SKM-1 (cell line): ENCODE results near the gene TRMT10B.
A peak's percentile ranks its signal among the peaks of the same experiment; 100 is the strongest.
"Not testable (repeated sequence)": the region's sequence is repeated elsewhere in the genome, so short reads cannot be mapped to it uniquely, and the experiment has no call there.

Experiments used
- DNase-seq: peaks from one replicate; lab custom pipeline; 2025; ENCODE audit not compliant: unreplicated experiment; lab: John Stamatoyannopoulos, UW

Gene TRMT10B

GRCh38 chr9:37798677-37799076, 45.1 kb downstream of the TRMT10B start:
- no peak for DNase-seq

- peak; percentile 53 for DNase-seq
Observed at GRCh38 chr9:37800631-37801286, 47.2 kb downstream of the TRMT10B start, which contains the start of gene DCAF10. TSS of gene DCAF10 (plus strand) at chr9:37800797. CDS start at chr9:37800867, 70 bp downstream.

- no peak for DNase-seq
Observed at GRCh38 chr9:37801287-37801850, 47.8 kb downstream of the TRMT10B start.

GRCh38 chr9:37801959-37802711, 48.5 kb downstream of the TRMT10B start:
- no peak for DNase-seq

DNA sequence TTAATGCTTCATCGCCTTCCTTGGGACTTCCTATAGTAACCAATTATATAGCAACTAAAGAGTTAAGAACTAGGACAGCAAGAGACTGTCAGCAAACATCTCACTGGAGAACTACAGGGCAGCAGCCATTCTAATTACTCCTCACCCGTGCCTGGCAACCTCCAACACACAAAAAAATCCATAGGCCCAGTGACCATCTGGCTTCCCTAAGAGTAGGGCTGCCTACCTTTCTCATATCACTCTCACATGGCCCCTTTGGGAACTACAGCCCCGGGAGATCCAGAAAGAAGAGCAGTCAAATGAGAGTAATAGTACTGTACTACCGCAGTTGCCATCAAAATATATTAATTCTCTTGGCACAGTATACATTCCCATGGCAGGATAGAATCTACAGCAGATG, 52.7 kb downstream of the TRMT10B start:
- no peak for DNase-seq

DNA sequence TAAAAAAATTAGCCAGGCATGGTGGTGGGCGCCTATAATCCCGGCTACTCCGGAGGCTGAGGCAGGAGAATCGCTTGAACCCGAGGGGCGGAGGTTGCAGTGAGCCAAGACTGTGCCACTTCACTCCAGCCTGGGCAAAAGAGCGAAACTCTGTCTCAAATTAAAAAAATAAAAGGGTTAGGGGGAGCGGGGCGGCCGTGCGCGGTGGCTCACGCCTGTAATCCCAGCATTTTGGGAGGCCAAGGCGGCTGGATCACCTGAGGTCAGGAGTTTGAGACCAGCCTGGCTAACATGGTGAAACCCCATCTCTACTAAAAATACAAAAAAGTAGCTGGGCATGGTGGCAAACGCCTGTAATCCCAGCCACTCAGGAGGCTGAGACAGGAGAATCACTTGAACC, 56.1 kb downstream of the TRMT10B start:
- not testable (repeated sequence) for DNase-seq

- no peak for DNase-seq
Observed at GRCh38 chr9:37811906-37812476, 58.4 kb downstream of the TRMT10B start.

DNA sequence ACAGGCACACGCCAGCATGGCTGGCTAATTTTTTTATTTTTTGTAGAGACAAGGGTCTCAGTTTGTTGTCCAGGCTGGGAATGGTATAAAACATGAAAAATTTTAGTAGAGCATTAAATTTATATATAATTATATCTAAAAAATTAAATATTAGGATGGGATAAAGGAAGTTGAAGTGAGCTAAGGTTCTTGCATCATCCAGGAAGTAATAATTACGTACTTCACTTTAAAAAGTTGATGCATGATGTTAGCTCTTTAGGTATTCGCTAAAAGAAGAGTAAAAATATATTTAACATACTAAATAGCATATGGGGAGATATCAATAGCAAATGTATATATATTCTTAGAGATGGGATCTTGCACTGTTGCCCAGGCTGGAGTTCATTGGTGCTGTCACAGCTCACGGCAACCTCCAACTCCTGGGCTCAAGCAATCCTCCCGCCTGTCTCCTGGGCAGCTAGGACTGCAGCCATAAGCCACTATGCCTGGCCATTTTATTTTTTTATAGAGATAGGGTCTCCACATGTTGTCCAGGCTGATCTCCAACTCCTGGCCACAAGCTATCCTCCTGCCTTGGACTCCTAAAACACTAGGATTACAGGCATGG, 59.3 kb downstream of the TRMT10B start:
- no peak for DNase-seq

GRCh38 chr9:37818849-37819248, 65.2 kb downstream of the TRMT10B start:
- DNase-seq: no peak

DNA sequence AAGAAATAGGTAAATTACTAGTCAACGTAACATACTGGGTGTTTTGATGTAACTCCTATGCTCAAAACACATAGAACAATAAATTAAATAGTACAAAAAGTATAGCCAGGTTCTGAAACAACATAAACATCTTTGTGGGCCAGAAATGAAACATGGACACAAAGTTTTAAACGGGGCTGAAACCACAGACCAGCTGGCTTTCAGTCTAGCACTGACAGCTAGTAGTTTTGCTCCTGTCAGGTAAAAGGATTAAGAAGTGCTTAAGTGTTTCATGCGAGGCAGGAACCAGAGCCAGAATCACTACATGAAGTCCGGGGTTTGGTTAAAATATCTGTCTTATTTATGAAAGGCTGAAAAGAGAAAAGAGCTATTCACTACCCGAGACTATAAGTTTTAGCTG, 66.5 kb downstream of the TRMT10B start:
- no peak for DNase-seq

- DNase-seq: not testable (repeated sequence)
Observed at GRCh38 chr9:37825174-37825573, 71.6 kb downstream of the TRMT10B start.

DNA sequence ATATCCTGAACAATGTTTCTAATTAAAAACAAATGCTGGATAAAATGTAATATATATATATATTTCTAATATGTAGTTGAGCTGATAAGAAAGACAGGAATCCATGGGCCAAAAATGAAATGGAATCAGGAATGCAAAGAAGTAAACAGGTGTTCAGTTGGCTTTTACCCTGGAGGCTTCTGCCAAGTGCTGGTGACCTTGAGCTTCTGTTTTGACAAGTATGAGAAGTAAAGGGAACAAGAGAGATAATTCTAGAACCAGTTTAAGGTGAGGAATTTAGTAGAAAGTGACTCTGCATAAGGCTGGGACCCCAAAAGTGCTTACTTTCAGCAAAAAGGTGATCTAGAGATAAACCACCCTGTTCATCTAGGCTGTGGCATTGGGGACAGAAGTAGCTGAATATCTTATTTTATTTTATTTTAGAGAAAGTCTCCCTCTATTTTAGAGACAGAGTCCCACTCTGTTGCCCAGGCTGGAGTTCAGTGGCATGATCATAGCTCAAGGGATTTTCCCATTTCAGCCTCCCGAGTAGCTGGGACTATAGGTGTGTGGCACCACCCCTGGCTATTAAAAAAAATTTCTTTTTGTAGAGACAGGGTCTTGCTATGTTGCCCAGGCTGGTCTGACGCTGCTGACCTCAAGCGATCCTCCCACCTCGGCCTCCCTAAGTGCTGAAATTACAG, 74.0 kb downstream of the TRMT10B start:
- no peak for DNase-seq
